HG03103 (cell line): Measurements from ENCODE around the gene PLEKHD1.
"Not testable (repeated sequence)": the region's sequence is repeated elsewhere in the genome, so short reads cannot be mapped to it uniquely, and the experiment has no call there.

ENCODE experiments used
- ATAC-seq: cut with Tn5 transposase; IDR thresholded peaks from one replicate; pipeline ENCODE4 v1.9.1; 2021; ENCODE audit warnings: low read depth; ENCODE audit not compliant: unreplicated experiment

The PLEKHD1 gene

DNA sequence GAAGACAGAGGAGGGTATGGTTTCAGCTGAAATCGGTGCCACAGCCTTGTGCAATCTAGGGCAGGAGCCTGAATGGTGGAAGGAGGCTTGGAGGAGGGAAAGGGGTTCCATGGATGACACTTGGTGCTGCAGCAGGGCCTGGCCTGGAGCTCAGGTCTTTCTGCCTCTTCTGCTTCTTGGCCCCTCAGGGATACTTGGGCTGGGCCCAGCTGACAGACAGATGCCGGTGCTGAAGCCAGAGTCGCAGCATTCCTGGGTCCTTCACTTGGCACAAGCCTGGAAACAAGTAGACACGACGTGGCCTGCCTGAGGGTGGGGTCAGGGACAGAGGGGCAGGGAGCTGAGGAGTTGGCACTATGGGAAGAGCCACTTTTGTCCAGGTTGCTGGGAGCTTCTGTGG, 4.4 kb upstream of the PLEKHD1 start:
- no peak for ATAC-seq

DNA sequence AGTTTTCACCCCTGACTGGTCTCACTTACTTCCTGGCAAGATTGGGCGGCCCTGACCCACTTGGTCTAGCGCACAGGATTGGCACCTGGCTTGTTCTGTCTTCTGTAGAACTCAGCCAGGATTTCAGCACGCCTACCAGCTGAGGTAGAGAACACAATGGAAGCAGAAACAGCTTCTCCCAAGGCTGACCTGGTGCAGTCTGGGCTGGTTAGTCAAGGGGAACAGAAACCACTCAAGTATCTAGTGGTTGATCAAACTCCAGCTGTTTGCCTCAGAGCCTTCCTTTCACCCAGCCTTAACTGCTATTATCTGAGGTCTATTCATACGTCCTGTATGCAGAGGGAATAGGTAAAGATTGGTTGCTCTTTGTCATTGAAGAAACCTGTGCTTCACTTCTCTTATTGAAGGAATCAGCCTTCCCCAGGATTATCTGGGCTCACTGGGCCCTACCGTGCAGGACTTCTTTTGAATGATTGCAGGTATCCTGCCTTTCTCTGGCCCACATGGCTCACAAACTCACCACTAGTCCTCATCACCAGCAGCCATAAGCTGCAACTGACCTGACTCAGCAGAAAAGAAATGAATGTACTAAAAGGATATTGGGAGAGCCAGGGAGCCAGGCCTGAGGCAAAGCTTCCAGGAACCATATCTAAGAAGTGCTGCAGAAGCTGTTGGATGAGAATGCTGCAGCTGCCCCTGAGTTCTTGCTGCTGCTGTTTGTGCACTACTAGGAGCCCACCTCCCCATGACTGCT, 2.5 kb upstream of the PLEKHD1 start:
- ATAC-seq, result peak; percentile 87

DNA sequence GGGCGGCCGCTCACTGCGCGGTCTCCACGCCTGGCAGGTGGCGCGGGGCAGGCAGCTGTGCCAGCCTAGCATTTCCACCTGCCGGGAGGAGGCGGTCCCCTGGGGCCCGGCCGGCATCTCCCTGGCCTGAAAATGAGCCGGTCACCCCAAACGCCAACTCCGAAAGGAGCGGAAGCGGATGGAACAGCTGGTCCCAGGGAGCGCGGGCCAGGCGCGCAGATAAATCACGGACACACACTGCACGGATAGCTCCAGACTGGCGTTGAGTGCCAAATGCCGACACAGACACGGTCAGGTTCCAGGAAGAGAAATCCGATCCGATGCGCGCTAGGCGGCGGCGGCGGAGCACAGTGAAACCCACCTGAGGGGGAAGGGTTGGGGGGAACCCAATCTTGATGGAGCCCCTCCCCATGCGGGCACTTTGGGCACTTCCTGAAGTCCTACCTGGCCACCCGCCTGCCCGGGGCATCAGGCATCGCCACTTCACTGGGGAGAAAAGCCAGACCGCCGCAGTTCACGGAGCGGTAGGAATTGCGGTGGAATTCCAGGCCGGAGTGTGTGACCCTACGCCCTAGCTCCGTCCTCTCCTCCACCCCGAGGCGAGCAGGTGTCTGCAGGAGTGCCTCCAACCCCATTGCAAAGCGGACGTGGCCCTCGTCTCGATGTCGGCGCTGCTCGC, 624 bp upstream of the PLEKHD1 start:
- no peak for ATAC-seq

DNA sequence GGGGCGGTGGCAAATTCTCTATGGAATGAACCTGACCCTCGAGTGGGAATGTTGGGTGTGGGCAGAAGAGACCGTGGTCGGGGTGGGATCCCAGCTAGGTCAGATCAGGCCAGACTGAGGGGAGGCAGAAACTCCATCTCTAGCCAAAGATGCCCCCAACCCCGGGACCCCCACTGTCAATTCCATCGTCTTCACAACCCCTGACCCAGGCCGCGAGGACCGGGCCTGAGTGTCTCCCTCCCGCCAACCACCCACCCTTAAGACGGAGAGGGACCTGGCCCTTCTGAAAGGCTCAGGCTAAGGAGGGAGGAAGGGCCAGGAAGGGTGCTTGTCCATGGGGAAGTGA, 760 bp downstream of the PLEKHD1 start:
- no peak for ATAC-seq

DNA sequence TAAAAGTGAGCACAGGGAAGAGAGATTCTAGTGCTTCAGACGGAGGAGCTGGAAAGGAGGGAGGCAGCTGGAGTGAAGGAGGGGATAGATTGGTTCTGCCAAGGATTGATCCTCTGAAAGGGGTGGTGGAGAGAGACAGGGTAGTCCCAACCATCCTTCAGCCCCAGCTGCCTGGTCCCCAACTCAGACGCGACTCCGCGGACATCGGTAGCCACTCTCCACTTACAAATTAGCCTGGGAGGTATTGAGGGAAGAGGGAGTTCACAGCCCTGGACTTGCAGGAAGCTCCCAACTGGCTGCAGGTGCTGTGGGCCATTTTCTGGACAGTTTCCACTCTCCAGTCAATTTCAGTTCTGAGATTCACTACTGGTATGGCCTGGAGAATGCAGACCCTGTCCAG, 1.2 kb downstream of the PLEKHD1 start:
- ATAC-seq, result no peak

DNA sequence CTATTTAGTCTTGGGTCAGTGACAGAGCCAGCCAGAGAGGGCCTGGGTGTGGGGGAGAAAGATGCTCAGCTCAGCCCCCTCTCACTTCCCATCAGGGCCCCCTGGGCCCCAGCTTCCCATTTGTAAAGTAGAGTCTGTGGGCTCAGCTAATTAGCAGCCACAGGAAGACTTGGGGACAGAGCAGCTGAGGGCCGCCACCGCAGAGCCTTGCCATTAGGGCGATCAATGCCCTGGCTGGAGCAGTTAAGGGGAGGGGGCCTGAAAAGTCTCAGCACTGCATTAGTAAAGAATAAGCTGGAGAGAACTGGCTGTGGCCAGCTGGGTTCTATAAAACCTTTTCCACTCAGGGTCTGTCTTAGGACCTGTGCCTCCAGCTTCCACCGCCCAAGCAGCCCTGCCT, 2.7 kb downstream of the PLEKHD1 start:
- no peak for ATAC-seq

DNA sequence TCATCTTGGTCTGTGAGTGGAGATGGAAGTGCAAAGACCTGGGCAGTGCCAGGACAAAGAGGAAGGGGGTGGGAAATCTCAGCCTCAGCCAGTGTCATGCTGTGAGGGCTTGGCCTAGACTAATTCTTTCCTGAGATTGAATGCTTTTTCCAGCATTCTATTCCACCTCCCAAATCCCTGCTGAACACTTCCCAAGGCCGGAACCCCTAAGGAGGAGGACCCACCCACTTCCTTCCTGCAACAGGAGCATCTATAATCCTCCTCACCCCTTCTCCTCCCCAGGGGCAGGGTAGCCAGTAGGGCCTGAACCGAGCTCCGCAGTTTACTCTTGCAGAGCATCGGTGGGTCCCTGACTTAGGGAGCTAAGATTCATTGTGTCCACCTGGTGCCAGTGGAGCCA, 3.2 kb downstream of the PLEKHD1 start:
- no peak for ATAC-seq

DNA sequence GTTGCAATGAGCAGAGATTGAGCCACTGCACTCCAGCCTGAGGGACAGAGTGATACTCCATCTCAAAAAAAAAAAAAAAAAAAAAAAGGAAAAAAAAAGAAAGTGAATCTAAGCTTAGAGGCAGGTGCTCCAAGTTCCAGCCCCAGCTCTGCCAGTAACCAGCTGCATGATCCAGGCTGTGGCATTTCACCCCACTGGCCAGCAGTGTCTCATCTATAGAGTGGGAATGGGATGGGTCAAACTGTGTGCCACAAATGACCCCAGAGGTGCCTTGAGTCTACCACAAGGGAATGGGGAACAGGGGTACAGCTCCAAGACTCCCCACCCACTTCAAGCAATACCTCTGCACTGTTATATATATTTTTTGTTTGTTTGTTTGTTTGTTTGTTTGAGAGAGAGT, 5.0 kb downstream of the PLEKHD1 start:
- ATAC-seq, result no peak

DNA sequence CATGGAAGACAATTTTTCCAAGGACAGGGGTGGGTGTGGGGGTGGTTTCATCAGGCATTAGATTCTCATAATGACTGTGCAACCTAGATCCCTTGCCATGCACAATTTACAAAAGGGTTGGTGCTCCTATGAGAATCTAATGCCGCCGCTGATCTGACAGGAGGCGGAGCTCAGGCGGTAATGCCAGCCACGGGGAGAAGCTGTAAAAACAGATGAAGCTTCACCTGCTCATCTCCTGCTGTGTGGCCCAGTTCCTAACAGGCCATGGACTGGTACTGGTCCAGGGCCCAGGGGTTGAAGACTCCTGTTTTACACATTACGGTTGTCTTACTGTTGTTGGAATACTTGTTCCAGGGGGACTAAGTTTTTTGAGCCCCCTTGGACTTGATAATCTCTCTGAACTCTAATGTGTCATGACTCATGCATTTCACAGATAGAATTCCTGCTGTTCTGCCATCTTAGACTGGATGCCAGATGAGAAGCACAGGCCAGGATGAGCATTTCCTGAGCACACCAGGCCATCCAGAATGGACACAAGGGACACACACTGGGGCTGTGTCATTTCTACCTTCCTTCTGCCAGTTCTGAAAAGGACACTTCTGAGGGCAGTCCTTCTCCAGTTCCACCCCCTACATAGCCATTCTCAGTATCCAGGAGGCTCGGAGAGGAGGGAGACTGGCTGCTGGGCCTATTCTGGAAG, 5.8 kb downstream of the PLEKHD1 start:
- ATAC-seq, result no peak

DNA sequence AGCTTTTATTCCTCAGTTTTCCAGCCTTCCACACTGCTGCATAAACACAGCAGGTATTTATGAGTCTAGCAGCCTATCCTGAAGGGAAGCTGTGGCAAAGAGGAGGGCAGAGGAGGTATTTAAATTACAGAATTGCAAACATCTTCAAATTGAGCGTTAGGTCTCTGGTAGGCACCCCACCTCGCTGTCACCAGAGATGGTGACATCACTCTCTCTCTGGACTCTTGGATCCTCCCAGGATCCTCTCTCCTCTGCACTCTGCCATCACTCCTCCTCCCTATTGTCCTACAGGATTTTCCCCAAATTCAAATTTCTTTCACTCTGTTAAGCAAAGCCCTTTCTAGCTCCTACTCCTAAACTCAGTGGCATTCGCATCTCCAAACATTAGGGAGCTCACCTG, 6.7 kb downstream of the PLEKHD1 start:
- no peak for ATAC-seq

DNA sequence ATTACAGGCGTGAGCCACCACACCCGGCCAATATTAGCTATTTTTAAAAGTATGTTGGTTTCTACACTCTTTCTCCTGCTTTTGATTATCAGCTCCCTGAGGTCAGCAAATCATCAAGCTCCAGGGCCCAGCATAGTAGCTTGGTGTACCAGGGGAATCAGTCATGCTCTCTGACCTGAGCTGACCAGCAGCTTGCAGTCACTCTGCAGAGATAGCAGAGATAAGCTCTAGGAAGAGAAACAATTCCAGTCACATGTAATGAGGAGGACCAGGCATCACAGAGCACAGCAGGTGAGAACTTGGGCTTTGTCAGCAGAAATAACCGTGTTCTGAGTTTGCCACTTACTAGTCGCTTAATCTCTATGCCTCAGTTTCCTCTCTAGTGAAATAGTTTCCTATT, 8.5 kb downstream of the PLEKHD1 start:
- no peak for ATAC-seq

DNA sequence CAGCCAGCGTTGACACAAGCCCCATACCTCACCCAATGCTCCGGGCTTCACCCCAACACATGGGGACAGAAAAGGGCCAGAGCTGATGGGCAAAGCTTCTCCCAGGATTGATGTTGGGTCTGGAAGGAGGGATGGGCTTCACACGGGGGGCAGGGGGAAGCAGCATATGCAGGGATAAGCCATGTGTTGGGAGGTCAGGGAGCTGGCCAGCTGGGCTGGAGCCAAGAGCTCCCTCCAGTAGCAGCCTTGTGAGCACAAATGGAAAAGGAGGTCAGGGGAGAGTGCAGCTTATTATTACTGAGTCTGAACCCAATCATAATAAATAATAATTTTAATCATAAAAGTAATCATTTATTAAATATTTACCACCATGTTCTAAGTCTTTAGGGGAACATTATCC, 9.3 kb downstream of the PLEKHD1 start:
- no peak for ATAC-seq

DNA sequence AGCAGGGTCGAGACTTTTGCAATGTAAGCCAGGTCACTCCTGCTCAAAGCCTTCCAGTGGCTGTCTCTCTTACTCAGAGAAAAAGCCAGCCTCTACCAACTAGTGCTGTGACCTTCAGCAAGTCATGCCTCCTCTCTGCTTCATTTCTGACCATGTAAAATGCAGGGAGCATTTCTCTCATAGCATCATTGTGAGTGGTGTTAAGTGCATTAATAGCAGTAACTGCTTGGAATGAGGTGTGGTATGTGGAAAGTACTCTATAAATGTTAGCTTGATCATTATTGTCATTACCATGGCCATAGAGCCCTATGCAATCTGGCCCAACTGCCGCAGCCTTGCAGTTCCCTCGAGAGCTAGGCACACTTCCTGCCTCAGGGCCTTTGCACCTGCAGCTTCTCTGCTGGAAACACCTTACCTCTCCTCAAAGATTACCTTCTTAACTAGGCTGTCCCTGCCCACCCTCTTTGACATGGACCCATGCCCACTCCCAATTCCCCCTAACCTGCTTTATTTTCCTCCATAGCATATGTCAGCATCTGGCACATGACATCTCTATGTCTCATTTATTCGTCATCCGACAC, 10.9 kb downstream of the PLEKHD1 start:
- ATAC-seq, result no peak

DNA sequence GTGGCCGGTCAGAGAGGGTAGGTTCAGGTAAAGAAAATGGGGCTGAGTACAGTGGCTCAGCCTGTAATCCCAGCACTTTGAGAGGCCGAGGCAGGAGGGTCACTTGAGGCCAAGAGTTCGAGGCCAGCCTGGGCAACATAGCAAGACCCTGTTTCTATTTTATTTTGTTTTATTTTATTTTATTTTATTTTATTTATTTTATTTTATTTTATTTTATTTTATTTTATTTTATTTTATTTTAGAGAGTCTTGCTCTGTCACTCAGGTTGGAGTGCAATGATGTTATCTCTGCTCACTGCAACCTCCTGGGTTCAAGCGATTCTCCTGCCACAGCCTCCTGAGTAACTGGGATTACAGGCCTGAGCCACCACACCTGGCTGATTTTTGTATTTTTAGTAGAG, 13.3 kb downstream of the PLEKHD1 start:
- ATAC-seq, result not testable (repeated sequence)

DNA sequence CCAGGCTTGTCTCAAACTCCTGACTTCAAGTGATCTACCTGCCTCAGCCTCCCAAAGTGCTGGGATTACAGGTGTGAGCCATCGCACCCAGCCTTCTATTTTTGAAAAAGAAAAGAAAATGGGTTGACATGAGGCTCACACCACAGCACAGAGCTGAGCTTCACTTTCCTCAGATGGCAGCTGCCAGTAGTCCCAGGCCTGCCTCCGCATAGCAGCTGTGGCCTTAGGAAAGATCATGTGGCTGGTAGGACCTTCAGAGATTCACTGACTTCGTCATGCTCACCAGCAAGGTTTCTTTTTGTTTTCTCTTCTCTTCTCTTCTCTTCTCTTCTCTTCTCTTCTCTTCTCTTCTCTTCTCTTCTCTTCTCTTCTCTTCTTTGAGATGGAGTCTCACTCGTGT, 13.8 kb downstream of the PLEKHD1 start:
- ATAC-seq, result not testable (repeated sequence)

DNA sequence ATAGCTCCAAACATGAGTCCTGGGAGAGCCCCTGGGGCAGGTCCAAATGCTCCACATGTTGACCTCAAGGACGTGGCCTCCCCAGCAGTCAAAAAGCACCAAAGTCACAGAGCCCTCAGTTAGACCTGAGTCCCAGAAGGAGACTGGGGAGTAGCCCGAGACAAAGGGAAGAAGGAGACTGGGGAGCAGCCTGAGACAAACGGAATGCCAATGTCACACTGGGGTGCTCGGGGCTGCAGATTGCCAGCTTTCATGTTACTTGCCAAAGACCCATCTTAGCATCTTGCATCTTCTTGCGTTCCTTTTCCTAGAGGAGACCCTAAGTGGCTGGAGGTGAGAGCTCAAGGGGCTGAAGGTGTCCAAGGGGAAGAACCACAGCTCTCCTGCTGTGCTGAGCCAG, 14.9 kb downstream of the PLEKHD1 start:
- ATAC-seq, result no peak

DNA sequence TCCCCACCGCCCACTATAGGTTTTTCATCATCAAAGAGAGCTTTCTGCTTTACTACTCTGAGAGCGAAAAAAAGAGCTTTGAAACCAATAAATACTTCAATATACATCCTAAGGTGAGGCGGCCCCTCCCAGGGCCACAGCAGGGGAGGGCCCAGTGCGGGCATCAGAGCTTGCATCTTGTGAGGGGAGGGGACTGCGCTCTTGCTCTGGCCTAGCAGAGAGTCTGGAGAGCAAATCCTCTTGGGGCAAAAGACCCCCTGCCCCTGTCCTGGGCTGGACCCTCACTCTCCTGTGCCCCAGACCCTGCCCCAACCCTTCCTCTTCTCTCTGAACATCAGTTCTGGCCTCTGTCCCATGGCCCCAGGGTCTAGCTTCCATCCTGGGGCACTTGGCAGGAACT, 15.6 kb downstream of the PLEKHD1 start:
- ATAC-seq, result no peak

DNA sequence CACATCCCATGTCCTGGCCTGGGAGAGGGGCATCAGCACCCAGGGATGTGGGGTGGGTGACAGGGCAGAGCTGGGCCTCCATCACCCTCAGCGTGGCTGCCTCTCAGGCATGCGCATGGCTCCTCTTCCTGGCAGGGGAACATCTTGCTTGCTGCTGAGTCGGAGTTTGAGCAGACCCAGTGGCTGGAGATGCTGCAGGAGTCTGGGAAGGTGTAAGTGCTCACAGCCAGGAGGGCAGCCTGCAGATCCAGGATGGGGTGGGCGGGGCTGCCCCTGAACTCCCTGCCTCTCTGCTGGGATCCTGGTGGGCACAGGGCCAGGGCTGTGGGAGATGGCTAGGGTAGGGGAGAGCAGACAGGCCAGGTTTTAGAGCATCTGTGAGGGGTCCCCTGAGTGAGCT, 16.2 kb downstream of the PLEKHD1 start:
- ATAC-seq, result no peak

DNA sequence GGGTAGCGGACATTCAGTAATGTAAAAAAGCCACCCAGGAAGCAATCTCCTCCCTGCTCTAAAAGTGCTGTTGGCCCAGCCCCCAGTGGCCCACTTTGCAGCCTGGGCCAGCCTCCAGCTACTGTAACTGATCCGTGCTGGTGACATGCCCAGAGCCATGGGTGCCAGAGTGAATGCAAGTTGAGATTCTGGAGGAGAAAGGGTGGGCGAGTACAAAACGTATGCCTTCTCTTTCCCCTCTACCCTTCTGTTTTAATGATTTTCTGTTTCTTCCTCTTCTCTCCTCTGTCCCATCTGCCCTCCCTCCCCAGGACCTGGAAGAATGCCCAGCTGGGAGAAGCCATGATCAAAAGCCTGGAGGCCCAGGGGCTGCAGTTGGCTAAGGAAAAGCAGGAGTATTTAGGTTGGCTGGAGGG, 16.9 kb downstream of the PLEKHD1 start:
- no peak for ATAC-seq

DNA sequence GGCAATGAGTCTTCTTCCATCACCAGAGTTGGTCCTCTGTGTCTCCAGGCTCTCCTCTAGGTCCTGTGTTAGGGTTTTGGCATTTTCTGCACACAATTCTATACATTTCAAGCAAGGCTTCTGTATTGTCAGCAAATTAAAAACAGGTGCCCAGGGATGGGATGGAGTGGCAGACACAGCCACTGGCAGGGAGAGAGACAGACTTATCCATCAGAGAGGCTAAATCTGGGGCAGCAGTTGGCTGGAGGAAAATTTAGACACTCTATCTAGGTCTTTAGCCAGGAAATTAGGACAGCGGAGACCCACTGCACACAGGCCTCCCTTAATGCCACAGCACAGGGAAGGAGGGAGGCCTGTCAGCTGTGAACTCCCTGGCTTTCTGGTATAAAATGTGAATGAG, 20.2 kb downstream of the PLEKHD1 start:
- no peak for ATAC-seq
